Measurements from ENCODE around the gene FRMD6. TPM values are rescaled to one million over a fixed set of nuclear protein-coding genes. Genes with fewer than 3 reads are reported as not detected.
A peak's percentile ranks its signal among the peaks of the same experiment; 100 is the strongest.

Gene FRMD6
- total RNA-seq, 4 donors from 2014 or later = 17.8 to 36.8 (median 25.8) TPM

GRCh38 chr14:51776102-51776894, 124.6 kb downstream of the FRMD6 start:
- no peak for TF ChIP-seq POLR2A (IDR thresholded peaks at IDR 0.05)
- TF ChIP-seq, protein P1, sequence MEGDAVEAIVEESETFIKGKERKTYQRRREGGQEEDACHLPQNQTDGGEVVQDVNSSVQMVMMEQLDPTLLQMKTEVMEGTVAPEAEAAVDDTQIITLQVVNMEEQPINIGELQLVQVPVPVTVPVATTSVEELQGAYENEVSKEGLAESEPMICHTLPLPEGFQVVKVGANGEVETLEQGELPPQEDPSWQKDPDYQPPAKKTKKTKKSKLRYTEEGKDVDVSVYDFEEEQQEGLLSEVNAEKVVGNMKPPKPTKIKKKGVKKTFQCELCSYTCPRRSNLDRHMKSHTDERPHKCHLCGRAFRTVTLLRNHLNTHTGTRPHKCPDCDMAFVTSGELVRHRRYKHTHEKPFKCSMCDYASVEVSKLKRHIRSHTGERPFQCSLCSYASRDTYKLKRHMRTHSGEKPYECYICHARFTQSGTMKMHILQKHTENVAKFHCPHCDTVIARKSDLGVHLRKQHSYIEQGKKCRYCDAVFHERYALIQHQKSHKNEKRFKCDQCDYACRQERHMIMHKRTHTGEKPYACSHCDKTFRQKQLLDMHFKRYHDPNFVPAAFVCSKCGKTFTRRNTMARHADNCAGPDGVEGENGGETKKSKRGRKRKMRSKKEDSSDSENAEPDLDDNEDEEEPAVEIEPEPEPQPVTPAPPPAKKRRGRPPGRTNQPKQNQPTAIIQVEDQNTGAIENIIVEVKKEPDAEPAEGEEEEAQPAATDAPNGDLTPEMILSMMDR (IDR thresholded peaks at IDR 0.05) = peak in 5 of 6 experiments; percentile 25 to 73 (median 52)
- H3K4me3 ChIP-seq (replicated peaks in 1 of 3) = no peak overlapping the region
- no peaks in the 10 kb centered on the region for H3K9me3 ChIP-seq
- 36 to 38% methylated on average over 13 of the region's 13 CpGs for WGBS, 2 donors
- DNase-seq = peak; percentile 50 to 52
- intact Hi-C loops (cut with DNase I) = loop anchor here (2.0 to 5.0 kb wide), 2 partner anchors 124 to 491 kb away; partner anchors contain the start of gene FRMD6
- peaks cover 2 to 5% of the 10 kb centered on the region in 2 donors for H3K4me1 ChIP-seq
- H3K27me3 ChIP-seq = no peaks in the 10 kb centered on the region
- no peak overlapping the region for H3K27ac ChIP-seq
- H3K36me3 ChIP-seq = no peaks in the 10 kb centered on the region

DNA sequence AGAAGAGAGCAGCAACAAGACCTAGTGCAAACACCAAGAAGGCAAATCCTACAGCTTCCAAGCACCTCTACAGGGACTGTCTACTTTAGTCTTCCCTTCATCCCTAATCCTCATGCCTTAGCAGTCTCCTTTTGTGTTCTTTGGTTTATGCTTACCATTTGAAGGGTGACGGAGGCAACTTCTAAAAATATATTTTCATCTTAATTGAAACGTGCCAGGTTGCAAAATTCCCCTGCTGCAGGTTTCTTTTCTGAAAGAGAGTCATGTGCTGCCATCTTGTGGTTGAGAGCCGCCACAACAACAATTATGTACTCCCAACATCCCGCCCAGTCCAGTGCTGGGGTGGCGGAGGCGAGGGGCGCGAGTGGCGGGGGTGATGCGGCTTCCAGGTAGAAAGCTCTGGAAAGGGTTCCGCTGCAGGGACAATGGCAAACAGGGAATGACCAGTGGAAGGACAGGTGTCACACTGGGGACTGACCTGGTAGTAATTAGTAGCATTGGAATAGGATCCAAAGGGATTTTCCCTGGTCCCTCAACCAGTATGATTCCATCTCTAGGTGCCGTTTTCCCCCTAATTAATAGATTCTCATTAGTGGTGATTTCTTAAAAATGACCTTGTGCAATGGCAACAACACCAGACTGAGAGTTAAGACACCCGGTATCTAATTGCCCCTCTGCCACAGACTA, 128.4 kb downstream of the FRMD6 start:
- Histone ChIP-seq H3K27me3 (no peaks in the 10 kb centered on the region), H3K27ac (no peak overlapping the region), H3K9me3 (no peaks in the 10 kb centered on the region), H3K36me3 (no peaks in the 10 kb centered on the region), H3K4me3 (replicated peaks in 1 of 3) (no peak overlapping the region), H3K4me1 (peaks cover 2 to 5% of the 10 kb centered on the region in 2 donors)
- intact Hi-C loops (cut with DNase I) = no loop called here
- peak; percentile 78 to 80 for DNase-seq
- WGBS, 2 donors = 6 to 8% methylated on average over 13 of the region's 13 CpGs
- TF ChIP-seq, protein P1 (IDR thresholded peaks at IDR 0.05) = peak; percentile 46 to 88 (median 73)
- TF ChIP-seq POLR2A (IDR thresholded peaks at IDR 0.05) = no peak

Small RNAs within 50 kb of the gene (small RNA-seq; reads per million reads assigned to genes)
- gene OR7E159P (not detected), gene RNA5SP385 (not detected), gene RNU6-301P (not detected)

Other genes with a start within 250 kb of the FRMD6 start
- 10 to 100 TPM in 1 of 4 donors, 1 to 10 TPM in 3; 3.9 to 10.7 (median 7.3) TPM for gene GNG2, start 208.7 kb downstream of the FRMD6 start, total RNA-seq

Data from thyroid gland (tissue), 4 donors.